PC-3 (cell line): Measurements from ENCODE around the gene EFCC1.

Source experiments
- CTCF ChIP-seq: fragments of 300-600 bp; sonication (generic); conservative IDR thresholded peaks from 2 replicates; pipeline ENCODE4 v1.5.1; 2017; ENCODE audit warnings: antibody characterized with exemption, low read depth, mild to moderate bottlenecking, low read length
- EZH2 ChIP-seq: fragments of 300-600 bp; sonication (generic); IDR thresholded peaks from one replicate; pipeline ENCODE4 v1.6.1; 2017; ENCODE audit warnings: antibody characterized with exemption, mild to moderate bottlenecking, low read length; ENCODE audit not compliant: unreplicated experiment
- EZH2phosphoT487 ChIP-seq: fragments of 300-600 bp; sonication (generic); IDR thresholded peaks from 2 replicates; pipeline ENCODE4 v1.6.1; 2018; ENCODE audit warnings: mild to moderate bottlenecking, antibody characterized with exemption, low read length, borderline replicate concordance

- TF ChIP-seq EZH2 (no peak), CTCF (no peak), EZH2phosphoT487 (no peak)
Measured at GRCh38 chr3:129014793-129015345, 13.8 kb downstream of the EFCC1 start.
